ENCODE data around the gene PPIL6. TPM values are rescaled to one million over a fixed set of nuclear protein-coding genes. Genes with fewer than 3 reads are reported as not detected.

PPIL6 gene
- total RNA-seq, 4 donors from 2014 or later: 1.9 to 9.0 (median 2.5) TPM

DNA sequence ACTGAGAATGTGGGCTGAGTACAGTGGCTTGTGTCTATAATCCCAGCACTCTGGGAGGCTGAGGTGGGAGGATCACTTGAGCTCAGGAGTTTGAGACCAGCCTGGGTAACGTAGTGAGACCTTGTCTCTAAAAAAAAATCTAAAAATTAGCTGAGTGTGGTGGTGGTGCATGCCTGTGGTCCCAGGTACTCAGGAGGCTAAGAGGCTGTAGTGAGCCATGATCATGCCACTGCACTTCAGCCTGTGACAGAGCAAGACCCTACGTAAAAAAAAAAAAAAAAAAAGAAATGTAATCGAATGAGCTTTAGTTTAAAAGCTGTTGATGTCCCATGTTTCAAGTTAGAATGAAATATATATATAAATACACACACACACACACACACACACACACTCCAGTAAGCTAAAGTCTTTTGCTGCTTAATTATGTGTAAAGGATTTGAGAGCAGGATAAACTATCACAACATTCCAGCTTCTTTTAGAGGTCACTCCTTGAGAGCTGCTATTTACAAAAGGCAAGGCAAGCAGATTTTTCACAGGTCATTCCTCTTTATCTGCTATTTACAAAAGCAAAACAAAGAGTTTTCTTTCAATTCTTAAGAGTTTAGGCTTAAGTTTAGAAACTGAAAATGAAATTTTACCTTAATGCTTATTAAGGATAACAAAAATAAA, 19.9 kb upstream of the PPIL6 start:
- WGBS, 2 donors (ENCODE audit: low coverage in 1 of 2): 50 to 63% methylated on average over 3 of the region's 3 CpGs
- Histone ChIP-seq H3K9me3 (no peaks in the 10 kb centered on the region), H3K4me1 (peaks cover 0 to 23% (median 4%) of the 10 kb centered on the region in 3 donors), H3K27me3 (no peaks in the 10 kb centered on the region), H3K27ac (peak overlapping the region in 1 of 4 donors; percentile 37), H3K4me3 (no peak overlapping the region), H3K36me3 (peaks cover 0 to 33% of the 10 kb centered on the region in 2 donors)
- no peak for ATAC-seq
- TF ChIP-seq POLR2A (IDR thresholded peaks at IDR 0.05) (no peak), POLR2AphosphoS5 (IDR thresholded peaks at IDR 0.05) (no peak), EP300 (IDR thresholded peaks at IDR 0.05) (no peak)
- TF ChIP-seq, protein P1, sequence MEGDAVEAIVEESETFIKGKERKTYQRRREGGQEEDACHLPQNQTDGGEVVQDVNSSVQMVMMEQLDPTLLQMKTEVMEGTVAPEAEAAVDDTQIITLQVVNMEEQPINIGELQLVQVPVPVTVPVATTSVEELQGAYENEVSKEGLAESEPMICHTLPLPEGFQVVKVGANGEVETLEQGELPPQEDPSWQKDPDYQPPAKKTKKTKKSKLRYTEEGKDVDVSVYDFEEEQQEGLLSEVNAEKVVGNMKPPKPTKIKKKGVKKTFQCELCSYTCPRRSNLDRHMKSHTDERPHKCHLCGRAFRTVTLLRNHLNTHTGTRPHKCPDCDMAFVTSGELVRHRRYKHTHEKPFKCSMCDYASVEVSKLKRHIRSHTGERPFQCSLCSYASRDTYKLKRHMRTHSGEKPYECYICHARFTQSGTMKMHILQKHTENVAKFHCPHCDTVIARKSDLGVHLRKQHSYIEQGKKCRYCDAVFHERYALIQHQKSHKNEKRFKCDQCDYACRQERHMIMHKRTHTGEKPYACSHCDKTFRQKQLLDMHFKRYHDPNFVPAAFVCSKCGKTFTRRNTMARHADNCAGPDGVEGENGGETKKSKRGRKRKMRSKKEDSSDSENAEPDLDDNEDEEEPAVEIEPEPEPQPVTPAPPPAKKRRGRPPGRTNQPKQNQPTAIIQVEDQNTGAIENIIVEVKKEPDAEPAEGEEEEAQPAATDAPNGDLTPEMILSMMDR (IDR thresholded peaks at IDR 0.05): no peak

DNA sequence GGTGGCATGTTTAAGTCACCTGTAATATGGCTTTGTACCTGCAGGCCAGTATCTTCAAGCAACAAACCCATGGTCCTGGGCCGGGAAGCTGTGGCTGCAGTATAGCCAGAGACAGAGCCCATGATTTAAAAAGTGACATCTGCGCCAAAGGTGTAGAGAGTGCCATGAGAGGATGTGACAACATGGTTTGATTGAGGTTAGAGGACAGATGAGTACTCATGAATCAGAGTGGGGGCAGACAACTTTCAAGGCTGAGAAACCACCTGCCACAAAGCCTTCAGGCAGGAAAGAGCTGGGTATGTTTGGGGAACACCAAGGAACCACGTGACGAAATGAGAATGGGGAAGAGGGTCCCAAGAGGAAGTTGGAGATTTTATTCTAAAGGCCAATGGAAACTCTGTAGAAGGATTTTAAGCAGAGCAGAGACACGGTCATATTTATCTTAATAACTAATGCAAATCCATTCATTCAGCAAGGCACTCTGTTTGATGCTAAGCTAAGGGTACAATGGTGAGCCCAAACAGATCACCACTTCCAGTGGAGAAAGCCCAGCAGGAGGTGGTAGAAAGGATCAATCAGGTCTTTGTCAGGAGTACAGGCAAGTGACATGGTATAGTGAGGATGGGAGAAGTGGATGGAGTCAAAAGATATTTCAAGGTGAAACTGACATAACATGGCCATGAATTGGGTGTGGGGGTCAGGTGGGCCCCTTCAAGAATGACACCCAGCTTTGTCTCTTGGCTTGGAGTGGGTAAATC, 18.5 kb upstream of the PPIL6 start:
- TF ChIP-seq, protein P1 (IDR thresholded peaks at IDR 0.05): no peak
- TF ChIP-seq POLR2AphosphoS5 (IDR thresholded peaks at IDR 0.05) (no peak), POLR2A (IDR thresholded peaks at IDR 0.05) (no peak), EP300 (IDR thresholded peaks at IDR 0.05) (no peak)
- Histone ChIP-seq H3K9me3 (no peaks in the 10 kb centered on the region), H3K27me3 (no peaks in the 10 kb centered on the region), H3K4me3 (no peak overlapping the region), H3K36me3 (peaks cover 0 to 22% of the 10 kb centered on the region in 2 donors), H3K27ac (no peak overlapping the region), H3K4me1 (peaks cover 0 to 36% (median 10%) of the 10 kb centered on the region in 3 donors)
- no peak for ATAC-seq
- WGBS, 2 donors (ENCODE audit: low coverage in 1 of 2): 63 to 69% methylated on average over 3 to 4 of the region's 5 CpGs

DNA sequence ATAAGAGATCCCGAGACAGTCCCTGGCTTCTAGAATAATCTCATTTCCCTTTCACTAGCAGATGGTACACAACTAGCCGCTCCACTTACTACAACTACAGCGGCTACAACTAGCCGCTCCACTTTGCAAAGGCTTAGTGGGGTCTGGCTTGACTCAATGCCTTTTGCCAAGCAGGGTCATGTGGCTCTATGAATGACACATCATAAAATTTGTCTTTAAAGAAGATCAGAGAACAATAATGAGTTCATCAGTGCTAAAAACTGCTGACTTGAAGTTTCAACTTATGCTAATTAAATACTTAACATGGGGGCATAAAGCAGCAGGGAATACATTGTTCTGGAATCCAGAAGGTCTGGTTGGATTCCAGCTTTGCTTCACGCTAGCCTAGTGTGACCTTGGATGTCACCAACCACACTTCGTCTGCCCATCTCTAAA, 17.2 kb upstream of the PPIL6 start:
- H3K27me3 ChIP-seq: no peaks in the 10 kb centered on the region
- ATAC-seq: no peak
- WGBS, 2 donors (ENCODE audit: low coverage in 1 of 2): 84 to 86% methylated on average over 4 to 6 of the region's 6 CpGs
- TF ChIP-seq, protein P1 (IDR thresholded peaks at IDR 0.05): no peak
- no peak for TF ChIP-seq POLR2A (IDR thresholded peaks at IDR 0.05)
- no peaks in the 10 kb centered on the region for H3K9me3 ChIP-seq
- no peak overlapping the region for H3K4me3 ChIP-seq
- H3K4me1 ChIP-seq: peaks cover 0 to 40% (median 12%) of the 10 kb centered on the region in 3 donors
- peaks cover 0 to 10% of the 10 kb centered on the region in 2 donors for H3K36me3 ChIP-seq
- H3K27ac ChIP-seq: peak overlapping the region in 3 of 4 donors; percentile 76 to 82 (median 81)

DNA sequence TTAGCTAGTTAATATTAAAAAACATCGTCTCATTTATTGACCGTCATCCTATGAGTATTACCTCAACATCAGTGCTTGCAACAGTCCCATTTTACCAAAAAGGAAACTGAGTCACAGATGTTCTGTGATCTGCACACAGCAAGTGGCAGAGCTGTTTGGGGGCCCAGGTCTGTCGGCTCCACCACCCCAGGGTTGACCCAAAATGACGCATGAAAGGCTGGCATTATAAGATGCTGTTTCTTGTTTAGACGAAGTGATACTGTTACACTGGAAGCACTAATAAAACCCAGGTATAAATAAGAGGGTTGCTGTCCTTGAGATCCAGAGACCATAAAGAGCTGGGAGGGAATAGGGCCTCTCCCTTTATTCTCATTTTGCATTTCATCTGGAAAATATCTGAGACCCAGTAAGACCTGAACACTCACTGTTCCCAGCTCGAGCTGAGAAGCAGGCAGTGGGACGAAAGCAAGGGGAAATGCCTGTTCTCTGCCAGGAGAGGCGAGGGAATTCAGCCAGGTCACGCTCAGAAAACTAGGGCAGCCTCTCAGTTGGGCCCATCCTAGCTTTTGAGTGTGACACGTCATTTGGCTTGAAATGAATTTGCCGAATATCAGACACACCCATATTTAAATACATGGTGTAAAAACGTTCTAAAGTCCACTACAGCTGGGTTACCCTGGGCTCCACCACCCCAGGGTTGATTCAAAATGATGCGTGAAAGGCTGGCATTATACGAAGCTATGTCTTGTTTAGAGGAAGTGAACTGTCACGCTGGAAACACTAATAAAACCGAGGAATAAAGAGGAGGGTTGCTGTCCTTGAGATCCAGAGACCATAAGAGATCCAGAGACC, 16.5 kb upstream of the PPIL6 start:
- TF ChIP-seq, protein P1 (IDR thresholded peaks at IDR 0.05): no peak
- no peak for TF ChIP-seq POLR2A (IDR thresholded peaks at IDR 0.05)
- no peak for TF ChIP-seq EP300 (IDR thresholded peaks at IDR 0.05)
- no peak for TF ChIP-seq POLR2AphosphoS5 (IDR thresholded peaks at IDR 0.05)
- peak overlapping the region in 1 of 2 donors; percentile 87 for H3K4me3 ChIP-seq
- 47 to 69% methylated on average over 9 to 12 of the region's 16 CpGs for WGBS, 2 donors (ENCODE audit: low coverage in 1 of 2)

More for the DNA sequence above, 16.5 kb upstream of the PPIL6 start:
- Histone ChIP-seq H3K27ac (peak overlapping the region in 3 of 4 donors; percentile 76 to 82 (median 81)), H3K36me3 (peaks cover 0 to 9% of the 10 kb centered on the region in 2 donors), H3K27me3 (no peaks in the 10 kb centered on the region), H3K9me3 (no peaks in the 10 kb centered on the region), H3K4me1 (peaks cover 0 to 40% (median 12%) of the 10 kb centered on the region in 3 donors)
- ATAC-seq: peak; percentile 66

Data from gastroesophageal sphincter (tissue), 4 donors.